K562 (cell line): ENCODE measurements around the gene CDT1. TPM values are rescaled to one million over a fixed set of nuclear protein-coding genes. Genes with fewer than 3 reads are reported as not detected.

Experiments used
- CREB3 ChIP-seq: fragments of 450-650 bp; conservative IDR thresholded peaks from 2 replicates; pipeline ENCODE4 v1.6.1; 2016; ENCODE audit warnings: missing genetic modification characterization, low read depth, mild to moderate bottlenecking, missing compliant biosample characterization, moderate library complexity
- FOXJ2 ChIP-seq: fragments of 200-800 bp; sonication (Bioruptor generic); IDR thresholded peaks from 2 replicates; pipeline ENCODE4 v1.6.1; 2016; ENCODE audit warnings: missing genetic modification characterization, missing compliant biosample characterization
- HNRNPL ChIP-seq: fragments of 200-400 bp; formaldehyde crosslinking; IDR thresholded peaks from 2 replicates; pipeline ENCODE4 v1.6.1; 2017; ENCODE audit warnings: low read depth, mild to moderate bottlenecking, low read length
- MAFK ChIP-seq: IDR thresholded peaks from 2 replicates; pipeline ENCODE4 v1.6.1; 2011; ENCODE audit warnings: low read length, improper control_type of control experiment
- MLLT1 ChIP-seq, 2 experiments: fragments of 450-650 bp; IDR thresholded peaks; 2 replicates each; pipeline ENCODE4 v1.6.1; 2016
- NR2F6 ChIP-seq: fragments of 450-650 bp; formaldehyde crosslinking; IDR thresholded peaks from 2 replicates; pipeline ENCODE4 v1.4.0; 2020; ENCODE audit warnings: mild to moderate bottlenecking
- PHF20 ChIP-seq: fragments of 450-650 bp; IDR thresholded peaks from 2 replicates; pipeline ENCODE4 v1.6.1; 2018; ENCODE audit not compliant: partially characterized antibody
- RBFOX2 ChIP-seq: fragments of 200-400 bp; formaldehyde crosslinking; IDR thresholded peaks from 2 replicates; pipeline ENCODE4 v1.6.1; 2017; ENCODE audit warnings: low read depth, mild to moderate bottlenecking, low read length, moderate library complexity
- TFE3 ChIP-seq: fragments of 450-650 bp; formaldehyde crosslinking; IDR thresholded peaks from 2 replicates; pipeline ENCODE4 v1.4.0; 2020; ENCODE audit warnings: mild to moderate bottlenecking, mixed read lengths
- ZNF23 ChIP-seq: fragments of 250-450 bp; sonication (Bioruptor Pico); IDR thresholded peaks from 2 replicates; pipeline ENCODE4 v1.4.0; 2020; ENCODE audit warnings: mild to moderate bottlenecking
- ZNF318 ChIP-seq, 2 experiments: fragments of 450-650 bp; IDR thresholded peaks; 2 replicates each; pipeline ENCODE4 v1.6.1; 2016; ENCODE audit warnings: mild to moderate bottlenecking in 2 of 2, borderline replicate concordance in 1 of 2, low read depth in 1 of 2, moderate library complexity in 1 of 2
- ZNF740 ChIP-seq, 3 experiments: fragments of 200-800 bp in 1 of 3; sonication (Bioruptor generic) in 1 of 3; sonication (generic) in 1 of 3; formaldehyde crosslinking in 1 of 3; IDR thresholded peaks; 2 replicates each; pipeline versions ENCODE4 v1.6.1 to v1.8.0; 2016 to 2022; ENCODE audit warnings: mild to moderate bottlenecking in 2 of 3, missing compliant biosample characterization in 2 of 3, missing genetic modification characterization in 2 of 3, missing genetic modification reagents in 1 of 3
- polyA plus RNA-seq, 8 experiments: library from polyadenylated mRNA; depleted of rRNA in 4 of 8; stranded (reverse) in 5 of 8; unstranded in 3 of 8; fragments of >200 nt; fragmentation: Nextera tagmentation in 2 of 8; fragmentation: Illumina TruSeq in 1 of 8; extraction: Ambion mirVana in 2 of 8; extraction: Trizol in 1 of 8; gene quantifications; 2 replicates each; pipeline versions ENCODE4 v1.2.1 to v1.2.3, GENCODE V29; 2011 to 2014; ENCODE audit warnings: inconsistent platforms in 1 of 8, missing spikeins in 1 of 8
- total RNA-seq, 7 experiments: library from RNA; depleted of rRNA in 6 of 7; stranded (reverse); fragments of >200 nt in 6 of 7; fragmentation: Illumina TruSeq in 2 of 7; extraction: Trizol in 2 of 7; gene quantifications; 2 replicates each; pipeline versions ENCODE4 v1.2.1 to v1.2.3, GENCODE V29; 2011 to 2021; ENCODE audit warnings: low replicate concordance in 1 of 7

Gene CDT1
- total and polyA plus RNA-seq, 9 of the 15 experiments (the other 6 are each of a cell fraction or from before 2014, with no cell fraction given), result 0.92 to 178 (median 14.2) TPM

- TF ChIP-seq MLLT1 (IDR thresholded peaks at IDR 0.05) (no peak), RBFOX2 (peak; percentile 85), FOXJ2 (no peak), ZNF740 (CRISPR knock-in tag; IDR thresholded peaks at IDR 0.05) (no peak), ZNF740 (tag; IDR thresholded peaks at IDR 0.05) (no peak), NR2F6 (CRISPR knock-in tag) (no peak), HNRNPL (no peak), TFE3 (CRISPR knock-in tag) (peak; percentile 100), PHF20 (peak; percentile 90), MAFK (no peak), CREB3 (no peak), ZNF23 (no peak), ZNF318 (IDR thresholded peaks at IDR 0.05; ENCODE audit: borderline replicate concordance in 1 of 2, low read depth in 1 of 2) (no peak)
Observed at GRCh38 chr16:88856828-88857727, 53.5 kb downstream of the CDT1 start, which contains the start of the genes GALNS and TRAPPC2L (continued).
